OCI-M2 (cell line): ENCODE measurements around the gene PTPRM.

ENCODE experiments used
- DNase-seq: peaks from one replicate; lab custom pipeline; 2025; ENCODE audit not compliant: unreplicated experiment; lab: John Stamatoyannopoulos, UW

The PTPRM gene

DNA sequence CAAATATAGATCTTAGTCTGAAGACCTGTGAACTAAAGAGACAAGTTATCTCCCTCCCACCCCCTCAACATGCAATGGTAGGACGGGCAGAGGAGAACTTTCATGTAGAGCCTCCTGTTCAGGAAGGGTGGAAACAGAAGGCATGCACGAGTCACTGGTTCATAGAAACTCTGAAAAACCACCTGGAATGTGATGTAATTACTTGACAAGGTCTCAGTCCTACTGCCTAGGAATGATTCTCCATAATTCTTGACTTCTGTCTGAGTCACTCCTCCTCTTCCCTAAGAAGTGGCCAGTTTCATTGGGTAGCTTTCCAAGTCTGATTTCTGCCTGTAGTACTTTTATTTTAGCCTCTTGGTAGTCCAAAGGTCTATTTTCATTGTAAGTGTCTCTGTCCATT lies 277.3 kb downstream of the PTPRM start:
- no peak for DNase-seq

DNA sequence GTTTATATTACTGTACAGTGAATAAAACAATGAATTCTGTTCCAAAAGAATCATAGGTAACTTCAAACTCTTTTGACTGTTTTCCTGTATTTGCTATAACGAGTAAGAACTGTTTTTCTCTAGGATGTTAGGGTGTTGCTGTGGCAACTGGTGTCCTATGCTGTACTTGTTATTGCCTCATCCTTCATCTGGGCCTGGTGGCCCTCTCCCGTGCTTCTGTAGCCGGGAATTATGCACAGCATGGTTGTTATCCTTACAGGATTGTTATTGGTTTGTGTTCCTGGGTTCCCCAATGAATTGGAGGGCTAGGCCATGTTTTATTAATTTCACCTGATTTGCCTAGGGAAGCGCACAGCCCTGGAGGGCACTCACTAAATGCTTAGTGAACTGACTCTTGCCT lies 279.2 kb downstream of the PTPRM start:
- no peak for DNase-seq

DNA sequence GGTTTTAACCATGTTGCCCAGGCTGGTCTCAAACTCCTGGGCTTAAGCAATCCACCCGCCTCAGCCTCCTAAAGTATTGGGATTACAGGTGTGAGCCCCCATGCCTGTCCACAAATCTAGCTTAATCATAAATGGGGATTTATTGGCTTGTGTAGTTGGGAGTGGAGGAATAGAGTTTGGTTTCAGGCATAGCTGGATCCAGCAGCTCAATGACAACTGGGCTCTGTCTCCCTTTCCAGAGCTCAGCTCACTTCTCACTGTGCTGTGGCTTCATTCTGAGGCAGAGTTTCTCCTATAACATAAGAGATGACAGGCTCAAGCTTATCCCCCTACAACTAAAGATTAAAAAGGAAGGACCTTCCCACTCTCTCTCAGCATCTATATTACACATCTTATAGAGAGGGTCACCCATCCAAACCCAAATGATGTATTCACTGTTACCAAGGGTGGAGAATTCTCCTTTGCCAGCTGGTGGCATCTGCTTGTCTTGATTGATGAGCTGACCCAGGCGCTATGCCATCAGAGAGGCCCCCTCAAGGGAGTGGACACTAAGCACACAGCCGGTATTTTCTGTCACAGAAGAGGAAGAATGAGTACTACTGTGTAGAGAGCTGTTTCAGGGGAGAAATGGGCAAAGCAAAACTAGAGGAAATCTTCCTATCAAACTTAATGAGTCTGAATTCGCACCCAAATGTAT lies 280.4 kb downstream of the PTPRM start:
- DNase-seq: no peak

DNA sequence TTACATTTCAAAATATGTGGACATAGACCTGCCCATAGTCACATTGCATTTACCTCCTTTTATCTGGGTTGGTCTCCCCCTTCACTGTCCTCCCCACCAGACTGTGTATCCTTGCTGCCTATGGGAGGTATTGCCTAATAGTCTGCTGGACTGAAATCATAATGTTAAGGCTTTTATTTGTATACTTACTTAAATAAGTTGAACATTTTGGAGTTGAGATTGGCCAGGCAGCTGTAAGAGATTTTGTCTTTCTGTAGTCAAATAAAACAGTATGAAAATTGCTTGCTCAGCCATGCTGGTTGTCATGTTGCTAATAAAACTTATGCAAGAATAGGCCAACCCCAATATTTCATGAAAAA lies 280.9 kb downstream of the PTPRM start:
- DNase-seq: no peak

DNA sequence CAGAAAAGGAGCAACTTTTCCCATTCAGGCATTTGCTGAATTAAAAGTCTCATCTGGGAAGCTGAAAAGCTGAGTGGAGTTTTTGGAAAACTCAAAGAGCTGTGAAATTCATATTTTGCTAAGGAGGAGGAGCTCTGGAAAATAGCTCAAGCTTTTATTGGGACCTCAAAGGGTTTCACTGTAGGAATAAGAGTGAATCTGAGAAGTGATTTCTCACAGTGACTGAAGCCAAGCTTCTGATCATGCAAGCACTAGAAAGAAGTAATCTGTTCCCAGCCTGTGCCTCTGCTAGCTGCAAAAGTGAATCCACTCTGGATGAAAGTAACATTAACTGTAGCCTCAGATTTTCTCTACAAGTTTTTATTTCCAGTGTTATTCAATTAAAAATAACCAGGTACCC lies 283.3 kb downstream of the PTPRM start:
- no peak for DNase-seq

DNA sequence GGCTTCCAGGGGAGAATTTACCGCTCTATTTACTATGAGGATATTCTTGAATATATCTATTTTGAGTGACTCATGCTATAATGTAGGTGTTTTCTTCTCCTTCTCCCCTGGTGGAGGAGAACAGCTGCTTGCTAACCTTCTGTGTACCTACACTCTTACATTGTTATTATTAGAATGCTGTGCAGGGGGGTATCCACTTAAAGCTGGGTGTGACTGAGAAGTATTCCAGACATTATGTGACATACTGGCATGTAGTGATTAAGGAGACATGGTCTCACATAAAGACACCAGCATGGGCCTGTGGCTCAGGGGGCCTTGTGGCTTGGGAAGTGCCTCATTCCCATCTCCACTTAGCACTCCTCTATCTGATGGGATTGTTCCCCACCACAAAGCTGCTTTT lies 287.9 kb downstream of the PTPRM start:
- no peak for DNase-seq

DNA sequence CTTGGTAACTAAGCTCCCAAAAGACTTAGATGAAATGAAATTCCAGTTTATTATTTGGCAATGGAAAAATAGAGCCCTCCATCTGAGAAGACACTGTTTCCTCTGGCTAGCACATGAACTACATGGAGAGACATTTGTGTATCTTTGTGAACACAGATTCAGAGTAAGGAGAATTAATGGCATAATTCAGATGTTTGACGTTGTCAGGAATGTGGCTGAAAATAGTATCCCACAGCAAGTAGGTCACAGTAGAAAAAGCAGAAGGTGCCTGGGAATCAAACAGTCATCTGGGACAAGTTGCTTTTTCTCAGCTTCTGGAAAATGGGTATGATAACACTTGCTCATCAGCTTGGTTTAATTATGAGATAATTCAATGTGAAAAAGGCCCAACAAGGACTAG lies 288.6 kb downstream of the PTPRM start:
- no peak for DNase-seq

DNA sequence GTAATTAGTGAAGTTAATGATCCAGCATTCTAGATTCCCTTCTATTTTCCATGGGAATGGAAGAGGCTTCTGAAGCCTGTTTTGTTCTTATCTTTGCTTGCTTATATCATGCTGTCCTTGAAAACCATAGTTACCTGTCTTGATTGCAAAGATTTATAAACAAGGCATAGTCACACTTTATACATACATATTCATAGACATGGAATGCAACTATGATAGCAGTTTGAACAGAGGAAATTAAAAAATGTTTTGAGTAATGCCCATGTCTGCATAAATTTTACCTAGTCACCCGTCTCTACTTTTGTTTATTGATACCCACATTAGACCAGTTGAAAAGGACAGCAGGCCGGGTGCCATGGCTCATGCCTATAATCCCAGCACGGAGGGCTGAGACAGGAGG lies 289.0 kb downstream of the PTPRM start:
- no peak for DNase-seq

DNA sequence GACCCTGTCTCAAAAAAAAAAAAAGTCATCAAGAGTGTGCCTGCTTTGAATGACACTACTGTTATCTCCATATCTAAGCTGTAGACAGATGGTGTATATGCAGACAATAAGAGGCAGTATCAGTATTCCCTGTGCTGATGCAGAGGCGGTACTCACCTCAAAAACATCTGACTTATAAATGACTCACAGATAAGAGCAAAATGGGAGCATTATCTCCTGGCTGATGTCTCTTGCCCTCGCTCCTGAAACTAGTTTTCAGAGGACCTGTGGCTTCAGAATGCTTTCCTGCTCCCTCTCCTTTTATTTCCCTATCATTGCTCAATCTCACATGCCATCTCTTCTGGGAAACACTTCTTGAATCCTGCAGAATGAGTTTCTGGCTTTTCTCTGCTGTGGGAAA lies 289.6 kb downstream of the PTPRM start:
- DNase-seq: no peak

DNA sequence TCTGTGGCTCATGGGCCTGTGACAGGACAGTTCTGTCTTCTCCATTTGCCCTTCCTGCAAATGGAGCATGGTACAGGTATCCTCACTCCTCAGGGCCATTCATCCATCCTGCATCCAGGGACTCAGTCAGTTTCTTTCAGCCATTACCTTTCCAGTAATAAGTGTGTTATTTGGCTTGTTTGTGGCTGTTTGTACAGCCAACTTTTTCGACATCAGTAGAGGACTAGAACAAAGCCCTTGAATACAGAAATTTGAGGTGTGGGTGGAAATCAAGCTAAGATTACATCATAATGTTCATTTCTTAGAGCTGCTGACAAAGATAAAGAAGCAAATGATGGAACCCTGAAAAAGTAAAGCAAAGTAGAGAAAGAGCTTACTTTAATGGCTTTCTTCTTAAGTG lies 290.4 kb downstream of the PTPRM start:
- no peak for DNase-seq

DNA sequence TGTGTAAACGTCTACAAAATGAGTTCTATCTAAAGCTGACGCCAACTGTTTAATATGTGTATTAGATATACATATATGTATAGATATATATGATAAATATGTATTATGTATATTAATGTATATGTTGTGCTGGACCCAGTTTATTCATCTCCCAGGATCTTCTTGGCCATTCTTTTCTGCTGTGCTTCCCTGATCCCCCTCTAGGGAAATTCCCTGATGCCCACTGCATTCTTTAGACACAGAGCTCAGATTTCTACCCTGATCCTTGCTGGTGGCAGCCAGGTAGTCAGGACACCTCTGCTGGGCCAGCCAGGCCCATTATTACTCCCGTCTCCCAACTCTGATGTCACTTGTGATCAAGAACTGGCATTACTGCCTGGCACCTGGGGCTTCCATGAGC lies 292.0 kb downstream of the PTPRM start:
- DNase-seq: no peak

DNA sequence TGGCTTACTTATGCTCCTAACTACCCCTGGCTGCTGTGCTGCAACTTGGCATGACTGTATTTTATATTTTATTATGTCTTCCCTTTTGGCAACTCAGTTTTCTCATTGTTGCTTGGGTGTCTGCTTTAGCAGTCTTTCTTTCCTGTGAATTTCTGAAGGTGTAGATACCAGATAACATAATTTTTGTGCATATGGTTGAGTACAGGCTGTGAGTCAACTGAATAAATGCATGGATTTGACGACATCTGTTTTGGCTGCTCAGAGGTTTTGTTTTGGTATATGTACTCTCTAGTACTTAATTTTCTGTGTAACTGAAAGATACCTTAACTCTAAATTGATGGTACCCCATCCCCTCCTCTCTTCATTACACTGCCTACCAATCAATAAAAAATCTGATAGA lies 303.1 kb downstream of the PTPRM start:
- no peak for DNase-seq

DNA sequence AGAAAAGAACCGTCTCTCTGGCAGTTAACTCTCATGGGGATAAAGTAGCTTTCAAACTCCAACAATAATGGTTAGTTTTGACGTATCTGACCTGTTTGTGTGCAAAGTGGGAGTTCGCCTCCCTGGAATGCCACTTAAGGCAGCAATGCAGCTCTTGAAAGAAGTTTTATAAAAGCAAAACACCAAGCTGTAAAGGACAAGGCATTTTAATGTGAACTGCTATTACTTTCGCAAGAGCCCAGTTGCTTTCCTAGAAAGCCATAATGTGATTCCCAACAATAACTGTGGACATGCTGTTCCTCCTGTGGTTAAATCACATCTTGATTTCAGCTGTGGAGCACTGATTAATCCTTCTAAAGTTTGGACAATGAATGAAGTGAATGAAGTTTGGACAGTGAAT lies 303.7 kb downstream of the PTPRM start:
- no peak for DNase-seq

DNA sequence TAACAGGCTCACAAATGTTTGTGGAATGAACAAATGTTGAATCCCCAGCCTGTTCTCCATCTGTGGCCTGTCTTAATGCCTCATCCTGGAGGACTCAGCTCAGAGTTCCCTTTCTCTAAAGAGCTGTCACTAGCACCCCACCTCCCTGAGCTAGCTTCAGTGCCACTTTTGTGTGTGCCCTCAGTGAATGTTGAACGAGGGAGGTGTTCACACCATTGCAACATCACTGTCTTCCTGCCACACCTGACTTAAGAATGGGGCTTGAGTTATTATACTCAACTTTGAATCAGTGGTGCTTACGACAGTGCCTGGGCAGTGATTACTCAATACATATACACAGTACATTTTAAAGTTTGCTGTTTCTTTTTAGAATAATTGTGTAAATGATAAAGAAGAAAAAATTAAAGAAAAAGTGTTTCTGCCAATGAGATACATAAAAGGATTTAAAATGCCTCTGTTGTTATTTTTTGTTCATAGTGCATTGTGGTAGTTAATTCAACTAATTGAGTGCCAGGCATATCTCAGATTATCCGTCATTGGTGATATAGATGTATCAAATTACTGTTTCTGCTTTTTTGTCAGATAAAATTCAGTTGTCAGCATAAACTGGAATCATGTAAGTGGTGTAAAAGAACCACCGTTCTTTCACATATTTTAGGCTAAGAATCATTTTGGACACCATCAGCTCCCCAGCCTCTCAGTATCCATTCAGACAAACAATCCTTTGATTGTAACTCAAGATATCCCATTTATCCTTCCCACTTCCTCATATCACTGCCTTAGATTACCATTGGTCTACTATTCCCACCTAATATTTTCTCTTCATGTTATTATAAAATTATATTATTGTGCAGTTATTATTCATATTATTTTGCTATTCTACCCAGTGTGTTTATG lies 304.7 kb downstream of the PTPRM start:
- no peak for DNase-seq

DNA sequence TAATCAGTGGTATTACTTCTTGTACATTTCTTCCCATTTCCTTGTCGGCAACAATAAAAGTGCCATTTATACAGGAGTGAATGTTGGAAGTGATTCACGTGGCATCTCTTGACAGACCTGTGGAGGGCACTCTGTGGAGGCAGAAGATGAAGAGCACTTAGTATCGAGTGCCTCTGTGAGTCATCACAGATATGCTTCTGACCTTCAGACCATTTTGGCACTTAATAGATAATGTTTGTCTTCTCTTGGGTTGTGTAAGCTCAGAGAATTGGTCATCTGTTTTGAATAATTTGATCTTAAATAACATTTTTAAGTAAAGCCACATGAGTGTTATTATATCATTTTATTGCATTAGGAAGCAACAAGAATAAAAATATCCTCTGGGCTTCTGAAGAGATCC lies 305.5 kb downstream of the PTPRM start:
- no peak for DNase-seq

DNA sequence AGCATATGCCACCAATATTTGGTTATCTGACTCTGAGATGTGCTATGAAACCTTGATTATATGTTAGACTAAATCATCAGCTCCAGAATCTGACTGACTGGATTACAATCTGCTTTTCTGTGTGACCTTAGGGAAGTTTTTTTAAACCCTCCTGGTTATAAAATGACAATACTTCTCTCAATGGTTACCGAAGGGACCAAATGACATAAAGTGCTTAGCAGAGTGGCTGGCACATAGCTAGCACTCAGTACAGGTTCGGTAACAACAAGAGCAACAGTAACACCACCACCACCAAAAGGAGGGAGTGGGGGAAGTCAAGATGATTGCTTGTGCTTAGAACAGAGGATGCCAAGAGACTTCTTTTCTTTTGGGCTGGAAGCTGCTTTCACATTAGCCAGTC lies 306.2 kb downstream of the PTPRM start:
- no peak for DNase-seq

DNA sequence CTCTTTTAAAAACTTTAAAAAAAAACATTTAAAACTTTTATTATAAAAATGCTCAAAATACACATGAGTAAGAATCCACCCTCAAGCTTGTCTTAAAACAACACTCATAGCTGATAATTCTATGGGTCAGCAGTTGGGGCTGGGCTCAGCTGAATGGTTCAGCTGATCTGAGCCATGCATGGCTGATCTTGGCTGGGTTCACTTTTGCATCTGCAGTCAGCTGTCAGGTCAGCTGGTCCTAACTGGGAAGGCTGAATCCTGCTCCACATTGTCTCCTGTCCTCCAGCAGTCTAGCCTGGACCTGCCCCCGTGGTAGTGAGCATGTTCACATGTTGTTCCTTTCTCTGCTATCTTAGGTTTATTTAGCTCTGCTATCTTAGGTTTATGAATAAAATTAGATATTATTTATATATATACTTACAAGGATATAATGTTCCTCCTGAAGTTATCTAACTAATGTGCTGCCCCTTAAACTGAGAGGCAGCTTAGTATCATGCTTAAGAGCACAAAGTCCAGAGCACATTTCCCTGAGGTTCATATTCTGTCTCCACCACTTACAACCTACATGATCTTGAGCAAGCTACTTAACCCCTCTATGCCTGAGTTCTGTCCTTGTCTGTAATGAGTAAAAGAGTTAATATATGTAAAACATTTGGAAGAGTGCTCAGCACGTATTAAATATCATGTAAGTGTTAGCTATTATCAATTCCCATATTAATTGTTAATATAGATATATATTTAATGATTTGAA lies 309.4 kb downstream of the PTPRM start:
- DNase-seq: no peak

DNA sequence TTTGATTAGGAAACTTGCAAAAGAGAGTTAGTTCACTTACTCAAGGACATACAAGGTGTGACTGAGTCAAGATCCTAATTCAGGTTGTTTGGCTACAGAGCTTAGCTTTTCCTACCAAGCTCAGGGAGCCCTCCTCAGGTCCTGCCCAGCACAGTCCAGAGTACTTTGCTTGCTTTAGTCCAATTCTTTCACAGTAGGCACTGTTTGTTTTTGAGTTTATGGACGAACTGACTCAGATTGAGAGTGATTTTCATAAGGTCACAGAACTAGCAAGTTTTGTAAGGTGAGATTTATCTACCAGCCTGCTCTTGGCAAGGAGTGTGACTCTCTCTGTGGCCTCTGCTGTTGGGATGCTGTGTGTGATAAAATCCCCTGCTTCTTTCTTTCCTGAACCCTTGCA lies 310.5 kb downstream of the PTPRM start:
- DNase-seq: no peak

DNA sequence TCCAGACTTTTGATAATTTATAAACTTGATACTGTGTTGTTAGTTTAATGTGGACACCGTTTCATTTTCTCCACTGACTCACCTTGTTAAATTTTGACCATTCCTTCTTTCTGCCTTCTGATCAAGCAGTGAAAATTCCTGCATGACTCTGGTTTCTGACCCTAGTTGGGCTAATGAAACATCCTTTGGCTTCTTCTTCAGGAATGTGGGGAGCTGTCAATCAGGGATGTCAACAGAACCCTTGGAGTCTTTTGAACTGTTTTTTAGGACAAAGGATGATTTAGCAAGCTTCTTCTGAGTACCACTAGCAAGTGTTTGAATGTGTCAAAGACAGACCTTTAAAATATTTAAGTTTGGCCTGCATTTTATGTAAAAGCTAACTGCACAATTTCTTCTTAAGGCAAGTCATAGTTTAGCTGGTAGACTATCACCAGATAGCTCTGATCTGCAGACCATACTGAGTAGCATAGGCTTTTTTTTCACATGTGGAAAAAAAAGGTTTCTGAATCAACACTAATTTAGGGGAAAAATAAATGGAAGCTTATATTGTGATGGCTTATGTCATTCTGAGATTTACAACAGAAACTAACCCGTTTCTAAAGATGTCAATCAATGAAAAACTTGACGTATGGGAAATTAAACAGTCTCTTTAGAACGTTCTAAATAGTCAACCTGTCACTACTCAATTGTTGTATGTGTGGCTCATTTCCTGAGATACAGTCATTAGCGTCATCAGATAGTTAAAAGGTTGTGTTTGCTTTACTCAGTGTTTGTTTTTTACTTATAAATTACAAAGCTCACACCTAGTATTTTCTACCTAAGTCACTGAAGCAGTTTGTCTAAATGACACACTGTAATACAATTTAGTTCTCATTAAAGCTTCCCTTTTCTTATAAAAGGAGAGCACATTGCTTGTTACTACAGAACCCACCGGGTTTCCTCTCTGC lies 311.4 kb downstream of the PTPRM start:
- no peak for DNase-seq

DNA sequence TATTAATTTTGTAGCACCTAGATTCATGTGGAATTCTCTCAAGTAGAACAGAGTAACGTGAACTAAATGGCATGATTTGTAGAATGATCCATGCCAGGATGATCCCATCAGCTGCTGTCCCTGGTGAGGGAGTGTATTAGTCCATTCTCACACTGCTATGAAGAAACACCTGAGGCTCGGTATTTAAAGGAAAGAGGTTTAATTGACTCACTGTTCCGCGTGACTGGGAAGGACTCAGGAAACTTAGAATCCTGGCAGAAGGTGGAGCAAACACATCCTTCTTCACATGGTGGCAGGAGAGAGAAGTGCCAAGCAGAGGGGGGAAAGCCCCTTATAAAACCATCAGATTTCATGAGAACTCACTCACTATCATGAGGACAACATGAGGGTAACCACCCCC lies 312.6 kb downstream of the PTPRM start:
- DNase-seq: no peak

DNA sequence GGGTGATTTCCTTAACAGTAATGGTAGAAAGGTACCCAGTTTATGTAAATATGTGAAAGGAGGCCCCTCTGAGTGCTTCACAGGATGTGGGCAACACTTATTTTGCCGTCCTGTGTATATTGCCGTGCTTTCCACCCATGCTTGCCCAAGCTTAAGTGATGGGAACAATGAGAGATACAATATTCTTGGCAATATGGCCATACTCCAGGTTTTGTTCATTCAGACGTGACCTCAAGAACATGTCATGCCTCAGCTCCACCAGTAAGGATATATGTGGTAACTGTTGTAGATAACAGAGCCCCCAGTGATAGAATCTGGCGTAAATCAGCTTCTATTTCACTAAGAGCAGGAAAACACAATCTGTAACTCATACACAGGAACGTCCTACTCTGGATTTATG lies 318.7 kb downstream of the PTPRM start:
- DNase-seq: no peak
